Regular cardiac myocyte (primary cell): ENCODE data around the gene PCNX4. TPM values are rescaled to one million over a fixed set of nuclear protein-coding genes. Genes with fewer than 3 reads are reported as not detected.

Experiments used
- total RNA-seq: library from RNA; depleted of rRNA; stranded (reverse); fragments of >200 nt; gene quantifications from 2 replicates; pipeline ENCODE4 v1.2.3, GENCODE V29; 2014

PCNX4 gene
- total RNA-seq: 71.3 and 98.1 TPM in 2 replicates

GRCh38 chr14:60091550-60092525 is at the start of gene PCNX4:
PCNX4 (plus strand) TSS chr14:60091923; CDS start chr14:60107639, 15,716 bp downstream.

GRCh38 chr14:60164712-60165546 is 73.2 kb downstream of the PCNX4 start, which contains the start of gene DHRS7:
DHRS7 (minus strand) TSS chr14:60165398; CDS start chr14:60165309, 89 bp downstream.

Other genes starting within 250 kb of the PCNX4 start
- gene RTN1, start 221.1 kb upstream of the PCNX4 start, total RNA-seq: under 0.01 and 0.19 TPM in 2 replicates
- gene LRRC9, start 171.8 kb upstream of the PCNX4 start, total RNA-seq: not detected in 2 replicates
- gene DHRS7, start 73.5 kb downstream of the PCNX4 start, total RNA-seq: 85.1 and 94.7 TPM in 2 replicates
- gene PPM1A, start 157.3 kb downstream of the PCNX4 start, total RNA-seq: 22.6 and 32.6 TPM in 2 replicates